PC-9 (cell line): Measurements from ENCODE around the gene MRRF.

Source experiments
- EZH2 ChIP-seq: fragments of 200-600 bp; sonication (generic); IDR thresholded peaks from 2 replicates; pipeline ENCODE4 v1.8.0; 2017; ENCODE audit warnings: antibody characterized with exemption, low read depth
- TF ChIP-seq, protein P1 (sequence below): fragments of 200-600 bp; sonication (generic); conservative IDR thresholded peaks from 2 replicates; pipeline ENCODE4 v1.6.1; 2017; ENCODE audit warnings: mixed run types, antibody characterized with exemption, mild to moderate bottlenecking, moderate library complexity

DNA sequence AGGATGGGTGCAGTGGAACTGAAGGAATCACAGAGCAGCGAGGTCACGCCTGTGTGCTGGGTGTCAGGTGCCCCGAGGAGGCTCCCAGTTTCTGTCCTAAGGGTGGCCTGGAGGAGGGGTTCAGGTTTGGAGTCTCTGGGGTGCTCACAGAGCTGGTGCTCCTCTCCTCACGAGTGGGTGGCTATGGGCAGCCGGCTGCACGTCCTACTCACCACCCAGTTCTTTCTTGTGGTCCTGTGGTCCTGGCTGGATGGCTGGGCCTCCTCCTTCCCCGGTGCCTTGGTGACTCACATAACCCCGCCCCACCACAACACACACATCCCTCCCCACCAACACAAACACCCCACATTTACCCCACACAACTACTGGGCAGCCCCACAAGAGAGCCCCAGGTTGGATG, 96.2 kb downstream of the MRRF start:
- TF ChIP-seq, protein P1, sequence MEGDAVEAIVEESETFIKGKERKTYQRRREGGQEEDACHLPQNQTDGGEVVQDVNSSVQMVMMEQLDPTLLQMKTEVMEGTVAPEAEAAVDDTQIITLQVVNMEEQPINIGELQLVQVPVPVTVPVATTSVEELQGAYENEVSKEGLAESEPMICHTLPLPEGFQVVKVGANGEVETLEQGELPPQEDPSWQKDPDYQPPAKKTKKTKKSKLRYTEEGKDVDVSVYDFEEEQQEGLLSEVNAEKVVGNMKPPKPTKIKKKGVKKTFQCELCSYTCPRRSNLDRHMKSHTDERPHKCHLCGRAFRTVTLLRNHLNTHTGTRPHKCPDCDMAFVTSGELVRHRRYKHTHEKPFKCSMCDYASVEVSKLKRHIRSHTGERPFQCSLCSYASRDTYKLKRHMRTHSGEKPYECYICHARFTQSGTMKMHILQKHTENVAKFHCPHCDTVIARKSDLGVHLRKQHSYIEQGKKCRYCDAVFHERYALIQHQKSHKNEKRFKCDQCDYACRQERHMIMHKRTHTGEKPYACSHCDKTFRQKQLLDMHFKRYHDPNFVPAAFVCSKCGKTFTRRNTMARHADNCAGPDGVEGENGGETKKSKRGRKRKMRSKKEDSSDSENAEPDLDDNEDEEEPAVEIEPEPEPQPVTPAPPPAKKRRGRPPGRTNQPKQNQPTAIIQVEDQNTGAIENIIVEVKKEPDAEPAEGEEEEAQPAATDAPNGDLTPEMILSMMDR: no peak
- no peak for TF ChIP-seq EZH2
